GM15510 (cell line): Measurements from ENCODE around the gene PCDHGB5.
"Not testable (repeated sequence)": the region's sequence is repeated elsewhere in the genome, so short reads cannot be mapped to it uniquely, and the experiment has no call there.

Experiments used
- POLR2A ChIP-seq: IDR thresholded peaks from 3 replicates; pipeline ENCODE4 v1.6.1; 2011; ENCODE audit warnings: borderline replicate concordance; ENCODE audit not compliant: insufficient read length; ENCODE audit errors: extremely low read depth

The PCDHGB5 gene

GRCh38 chr5:141398608-141399007, 861 bp downstream of the PCDHGB5 start:
- no peak for TF ChIP-seq POLR2A

GRCh38 chr5:141399555-141400258, 2.0 kb downstream of the PCDHGB5 start:
- no peak for TF ChIP-seq POLR2A

GRCh38 chr5:141402553-141403243, 5.0 kb downstream of the PCDHGB5 start, which contains the start of gene PCDHGA9:
Gene PCDHGA9, plus strand, starts transcription at chr5:141402778. Its CDS starts 175 bp downstream, at chr5:141402953.
- TF ChIP-seq POLR2A, result no peak

- no peak for TF ChIP-seq POLR2A
These were observed 5.6 kb downstream of the PCDHGB5 start for GRCh38 chr5:141403387-141403786.

GRCh38 chr5:141407790-141408505, 10.2 kb downstream of the PCDHGB5 start, which contains the start of gene PCDHGB6:
Gene PCDHGB6, plus strand, starts transcription at chr5:141408021. Its CDS starts 182 bp downstream, at chr5:141408203.
- not testable (repeated sequence) for TF ChIP-seq POLR2A

- no peak for TF ChIP-seq POLR2A
These were observed 12.0 kb downstream of the PCDHGB5 start for GRCh38 chr5:141409598-141410306.

- no peak for TF ChIP-seq POLR2A
These were observed 13.8 kb downstream of the PCDHGB5 start for GRCh38 chr5:141411575-141411974.

- TF ChIP-seq POLR2A, result no peak
These were observed 15.2 kb downstream of the PCDHGB5 start, which contains the start of gene PCDHGA10 for GRCh38 chr5:141412854-141413539. Gene PCDHGA10, plus strand, starts transcription at chr5:141412987. Its CDS starts 189 bp downstream, at chr5:141413176.

- TF ChIP-seq POLR2A, result no peak
These were observed 15.9 kb downstream of the PCDHGB5 start for GRCh38 chr5:141413540-141414069.

- TF ChIP-seq POLR2A, result not testable (repeated sequence)
These were observed 19.9 kb downstream of the PCDHGB5 start, which contains the start of gene PCDHGB7 for GRCh38 chr5:141417494-141418172. Gene PCDHGB7, plus strand, starts transcription at chr5:141417677. Its CDS starts 183 bp downstream, at chr5:141417860.

- TF ChIP-seq POLR2A, result no peak
These were observed 21.5 kb downstream of the PCDHGB5 start for GRCh38 chr5:141419074-141419880.

- no peak for TF ChIP-seq POLR2A
These were observed 23.2 kb downstream of the PCDHGB5 start, which contains the start of gene PCDHGA11 for GRCh38 chr5:141420855-141421488. Gene PCDHGA11, plus strand, starts transcription at chr5:141421051. Its CDS starts 177 bp downstream, at chr5:141421228.

GRCh38 chr5:141421489-141421855, 23.7 kb downstream of the PCDHGB5 start:
- no peak for TF ChIP-seq POLR2A
